OCI-LY7 (cell line): Measurements from ENCODE around the gene SERPINA1.

ENCODE experiments used
- CTCF ChIP-seq: fragments of 200-600 bp; sonication (generic); conservative IDR thresholded peaks from 2 replicates; pipeline ENCODE4 v1.5.1; 2014; ENCODE audit warnings: mild to moderate bottlenecking, antibody characterized with exemption, low read length, moderate library complexity, mixed read lengths
- EZH2phosphoT487 ChIP-seq: fragments of 200-600 bp; sonication (generic); IDR thresholded peaks from 2 replicates; pipeline ENCODE4 v1.6.1; 2018; ENCODE audit warnings: low read depth, borderline replicate concordance, mild to moderate bottlenecking, mixed run types, antibody characterized with exemption, low read length, moderate library complexity, mixed read lengths

DNA sequence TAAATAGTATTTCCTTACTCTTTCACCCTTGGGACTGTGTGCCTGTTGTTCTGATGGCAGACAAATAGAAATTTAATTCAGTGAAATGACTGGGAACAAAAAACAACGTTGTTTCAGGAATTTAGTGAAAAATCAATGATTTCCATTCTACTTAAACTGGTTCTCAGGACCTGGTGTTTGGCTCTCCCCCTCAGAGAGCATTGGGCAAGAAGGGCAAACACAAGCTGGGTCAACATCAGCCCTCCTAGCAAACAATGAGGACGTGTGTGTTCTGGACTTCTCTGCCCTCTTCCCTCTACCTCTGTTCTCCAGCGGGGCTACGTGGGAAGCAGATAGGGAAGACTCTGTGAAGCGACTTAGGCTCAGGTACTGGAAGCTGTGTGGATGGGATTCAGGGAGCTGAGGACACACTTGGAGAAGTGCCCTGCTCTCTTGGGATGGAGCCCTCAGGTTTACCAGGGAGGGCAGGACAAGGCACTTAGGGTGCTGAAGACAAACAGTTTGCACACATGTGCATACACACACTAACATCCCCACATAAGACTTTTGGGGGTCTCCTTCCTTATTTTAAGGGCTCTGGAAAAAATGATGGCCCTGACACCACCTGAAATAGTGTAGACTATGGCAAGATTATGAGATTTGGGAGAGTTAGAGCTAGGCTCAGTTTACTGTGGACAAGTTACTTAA is 7.6 kb upstream of the SERPINA1 start:
- TF ChIP-seq CTCF = no peak
- no peak for TF ChIP-seq EZH2phosphoT487
